ENCODE measurements around the gene WWC2.

Gene WWC2

GRCh38 chr4:183173580-183174526 is 74.8 kb downstream of the WWC2 start:
- Histone ChIP-seq H3K27me3 (ENCODE audit: insufficient read depth, low read length) (no peaks in the 10 kb centered on the region), H3K36me3 (ENCODE audit: insufficient read depth, low read length) (no peaks in the 10 kb centered on the region), H3K9me3 (ENCODE audit: low read length) (no peaks in the 10 kb centered on the region), H3K4me3 (ENCODE audit: low read length) (no peak overlapping the region), H3K4me1 (ENCODE audit: insufficient read depth, low read length) (peaks cover 14% of the 10 kb centered on the region), H2AFZ (ENCODE audit: low read depth, low read length) (no peak overlapping the region)

GRCh38 chr4:183175631-183176232 is 76.7 kb downstream of the WWC2 start:
- no peaks in the 10 kb centered on the region for H3K27me3 ChIP-seq (ENCODE audit: insufficient read depth, low read length)
- H3K9me3 ChIP-seq (ENCODE audit: low read length): no peaks in the 10 kb centered on the region
- peaks cover 14% of the 10 kb centered on the region for H3K4me1 ChIP-seq (ENCODE audit: insufficient read depth, low read length)
- no peak overlapping the region for H3K4me3 ChIP-seq (ENCODE audit: low read length)
- H2AFZ ChIP-seq (ENCODE audit: low read depth, low read length): no peak overlapping the region
- H3K36me3 ChIP-seq (ENCODE audit: insufficient read depth, low read length): no peaks in the 10 kb centered on the region

DNA sequence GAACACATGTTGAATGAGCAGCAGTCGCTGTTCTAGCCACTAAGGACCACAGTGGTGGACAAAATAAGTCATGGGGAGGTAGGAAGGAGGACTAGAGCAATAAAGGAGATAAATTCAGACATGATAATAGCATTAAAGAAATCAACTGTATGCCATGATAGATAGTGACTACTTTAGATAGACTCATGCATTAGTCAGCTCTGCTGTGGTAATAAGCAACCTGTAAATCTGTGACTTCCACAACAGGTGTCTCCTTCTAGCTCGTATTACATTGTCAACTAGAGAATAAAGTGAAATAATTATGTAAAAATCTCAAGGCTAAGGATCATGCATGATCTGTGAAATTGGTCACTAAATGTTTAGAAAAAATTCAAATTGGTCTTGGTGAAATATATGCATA is 77.9 kb downstream of the WWC2 start:
- Histone ChIP-seq H3K4me1 (ENCODE audit: insufficient read depth, low read length) (peaks cover 14% of the 10 kb centered on the region), H2AFZ (ENCODE audit: low read depth, low read length) (no peak overlapping the region), H3K4me3 (ENCODE audit: low read length) (no peak overlapping the region), H3K36me3 (ENCODE audit: insufficient read depth, low read length) (no peaks in the 10 kb centered on the region), H3K9me3 (ENCODE audit: low read length) (no peaks in the 10 kb centered on the region), H3K27me3 (ENCODE audit: insufficient read depth, low read length) (no peaks in the 10 kb centered on the region)

DNA sequence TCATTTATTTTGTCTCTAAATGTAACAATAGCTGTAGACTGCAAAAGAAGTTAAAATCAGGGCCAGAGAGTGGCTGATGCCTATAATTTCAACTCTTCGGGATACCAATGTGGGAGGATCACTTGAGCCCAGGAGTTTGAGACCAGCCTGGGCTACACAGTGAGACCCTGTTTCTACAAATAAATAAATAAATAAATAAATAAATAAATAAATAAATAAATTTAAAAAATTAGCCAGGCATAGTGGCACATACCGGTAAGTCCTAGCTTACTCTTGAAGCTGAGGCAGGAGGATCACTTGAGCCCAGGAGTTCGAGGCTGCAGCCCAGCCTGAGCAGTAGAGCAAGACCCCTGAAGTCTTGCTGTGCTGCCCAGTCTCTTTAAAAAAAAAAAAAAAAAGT is 79.1 kb downstream of the WWC2 start:
- H3K36me3 ChIP-seq (ENCODE audit: insufficient read depth, low read length): no peaks in the 10 kb centered on the region
- no peaks in the 10 kb centered on the region for H3K9me3 ChIP-seq (ENCODE audit: low read length)
- no peaks in the 10 kb centered on the region for H3K27me3 ChIP-seq (ENCODE audit: insufficient read depth, low read length)
- H3K4me3 ChIP-seq (ENCODE audit: low read length): no peak overlapping the region
- no peak overlapping the region for H2AFZ ChIP-seq (ENCODE audit: low read depth, low read length)
- peaks cover 16% of the 10 kb centered on the region for H3K4me1 ChIP-seq (ENCODE audit: insufficient read depth, low read length)

DNA sequence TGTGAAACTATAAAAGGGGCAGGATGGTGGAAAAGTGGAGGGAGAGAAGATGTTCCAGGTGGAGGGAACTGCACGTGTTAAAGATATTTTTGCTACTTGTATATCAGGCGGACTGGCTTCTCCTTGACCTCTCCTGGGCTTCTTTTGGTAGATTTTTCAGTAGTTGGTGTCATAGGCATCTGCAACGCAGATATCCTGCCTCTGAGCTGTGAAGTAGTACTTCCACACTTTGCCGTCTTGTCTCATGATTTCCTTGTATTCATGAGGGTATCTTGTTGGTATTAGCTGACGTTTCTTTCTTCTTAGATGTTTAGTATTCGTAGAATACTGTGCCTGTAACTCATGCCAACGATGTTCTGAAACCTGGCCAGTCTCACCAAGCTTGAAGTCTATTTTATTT is 81.0 kb downstream of the WWC2 start:
- H3K4me3 ChIP-seq (ENCODE audit: low read length): no peak overlapping the region
- H3K9me3 ChIP-seq (ENCODE audit: low read length): no peaks in the 10 kb centered on the region
- H2AFZ ChIP-seq (ENCODE audit: low read depth, low read length): no peak overlapping the region
- peaks cover 10% of the 10 kb centered on the region for H3K4me1 ChIP-seq (ENCODE audit: insufficient read depth, low read length)
- no peaks in the 10 kb centered on the region for H3K36me3 ChIP-seq (ENCODE audit: insufficient read depth, low read length)
- H3K27me3 ChIP-seq (ENCODE audit: insufficient read depth, low read length): no peaks in the 10 kb centered on the region

GRCh38 chr4:183180621-183181020 is 81.6 kb downstream of the WWC2 start:
- no peak overlapping the region for H2AFZ ChIP-seq (ENCODE audit: low read depth, low read length)
- no peaks in the 10 kb centered on the region for H3K9me3 ChIP-seq (ENCODE audit: low read length)
- H3K27me3 ChIP-seq (ENCODE audit: insufficient read depth, low read length): no peaks in the 10 kb centered on the region
- peaks cover 10% of the 10 kb centered on the region for H3K4me1 ChIP-seq (ENCODE audit: insufficient read depth, low read length)
- no peaks in the 10 kb centered on the region for H3K36me3 ChIP-seq (ENCODE audit: insufficient read depth, low read length)
- no peak overlapping the region for H3K4me3 ChIP-seq (ENCODE audit: low read length)

GRCh38 chr4:183181081-183181480 is 82.0 kb downstream of the WWC2 start:
- Histone ChIP-seq H3K27me3 (ENCODE audit: insufficient read depth, low read length) (no peaks in the 10 kb centered on the region), H3K36me3 (ENCODE audit: insufficient read depth, low read length) (no peaks in the 10 kb centered on the region), H3K4me1 (ENCODE audit: insufficient read depth, low read length) (peaks cover 6% of the 10 kb centered on the region), H3K4me3 (ENCODE audit: low read length) (no peak overlapping the region), H3K9me3 (ENCODE audit: low read length) (no peaks in the 10 kb centered on the region), H2AFZ (ENCODE audit: low read depth, low read length) (no peak overlapping the region)

DNA sequence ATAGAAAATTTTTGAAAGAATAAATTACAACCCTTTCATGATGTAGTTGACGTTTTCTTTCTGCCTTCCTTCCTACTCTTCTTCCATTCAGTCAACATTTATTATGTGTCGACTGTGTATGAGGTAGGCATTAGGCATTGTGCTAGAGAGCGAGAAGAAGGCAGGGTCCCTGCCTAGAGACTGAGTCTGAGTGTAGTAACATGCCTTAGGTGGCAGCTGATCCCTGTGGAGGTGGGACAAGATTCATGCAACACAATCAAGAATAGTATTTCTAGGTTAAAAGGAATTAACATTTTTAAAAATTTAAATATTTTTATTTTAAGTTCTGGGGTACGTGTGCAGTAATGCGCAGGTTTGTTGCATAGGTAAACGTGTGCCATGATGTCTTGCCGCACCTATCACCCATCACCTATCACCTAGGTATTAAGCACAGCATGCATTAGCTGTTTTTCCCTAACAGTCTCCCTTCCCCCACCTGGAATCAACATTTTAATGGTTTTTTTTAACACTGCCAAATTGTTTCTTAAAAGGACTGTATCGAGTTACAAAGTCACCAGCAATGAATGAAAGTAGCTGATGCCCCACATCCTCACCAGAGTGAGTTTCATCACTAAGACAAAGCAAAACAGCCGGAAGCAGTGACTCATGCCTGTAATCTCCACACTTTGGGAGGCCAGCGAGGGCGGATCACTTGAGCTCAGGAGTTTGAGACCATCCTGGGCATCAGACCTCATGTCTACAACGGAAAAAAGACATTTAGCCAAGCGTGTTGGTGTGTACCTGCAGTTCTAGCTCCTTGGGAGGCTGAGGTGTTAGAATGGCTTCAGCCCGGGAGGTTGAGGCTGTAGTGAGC is 84.0 kb downstream of the WWC2 start:
- H3K4me3 ChIP-seq (ENCODE audit: low read length): no peak overlapping the region

GRCh38 chr4:183183906-183184535 is 85.0 kb downstream of the WWC2 start:
- Histone ChIP-seq H3K4me3 (ENCODE audit: low read length) (no peak overlapping the region), H3K36me3 (ENCODE audit: insufficient read depth, low read length) (no peaks in the 10 kb centered on the region), H3K9me3 (ENCODE audit: low read length) (no peaks in the 10 kb centered on the region)

More for the DNA sequence above, 84.0 kb downstream of the WWC2 start:
- H3K27me3 ChIP-seq (ENCODE audit: insufficient read depth, low read length): no peaks in the 10 kb centered on the region
- H2AFZ ChIP-seq (ENCODE audit: low read depth, low read length): no peak overlapping the region
- peaks cover 5% of the 10 kb centered on the region for H3K4me1 ChIP-seq (ENCODE audit: insufficient read depth, low read length)
- no peaks in the 10 kb centered on the region for H3K36me3 ChIP-seq (ENCODE audit: insufficient read depth, low read length)
- H3K9me3 ChIP-seq (ENCODE audit: low read length): no peaks in the 10 kb centered on the region

DNA sequence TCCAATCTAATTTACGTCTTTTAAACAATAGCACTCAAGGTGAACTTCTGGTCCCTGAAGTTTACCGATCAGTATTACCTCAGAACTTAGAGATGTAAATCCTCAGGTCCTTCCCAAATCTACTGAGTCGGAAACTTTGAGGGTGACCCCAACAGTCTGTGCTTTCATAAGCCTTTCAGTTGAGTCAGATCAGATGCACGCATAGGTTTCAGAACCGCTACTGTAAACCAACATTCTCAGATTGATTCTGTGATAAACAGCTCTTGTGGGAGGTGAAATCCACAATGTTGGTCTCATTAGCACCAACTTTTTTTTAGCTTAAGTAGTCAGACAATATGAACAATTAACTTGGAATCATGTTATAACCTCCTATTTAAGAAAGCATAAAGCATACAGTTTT is 86.0 kb downstream of the WWC2 start:
- no peaks in the 10 kb centered on the region for H3K36me3 ChIP-seq (ENCODE audit: insufficient read depth, low read length)
- peaks cover 11% of the 10 kb centered on the region for H3K4me1 ChIP-seq (ENCODE audit: insufficient read depth, low read length)
- no peaks in the 10 kb centered on the region for H3K27me3 ChIP-seq (ENCODE audit: insufficient read depth, low read length)
- no peak overlapping the region for H3K4me3 ChIP-seq (ENCODE audit: low read length)
- no peak overlapping the region for H2AFZ ChIP-seq (ENCODE audit: low read depth, low read length)
- no peaks in the 10 kb centered on the region for H3K9me3 ChIP-seq (ENCODE audit: low read length)

More at GRCh38 chr4:183183906-183184535, 85.0 kb downstream of the WWC2 start:
- Histone ChIP-seq H3K27me3 (ENCODE audit: insufficient read depth, low read length) (no peaks in the 10 kb centered on the region), H3K4me1 (ENCODE audit: insufficient read depth, low read length) (peaks cover 5% of the 10 kb centered on the region), H2AFZ (ENCODE audit: low read depth, low read length) (no peak overlapping the region)

GRCh38 chr4:183185559-183185958 is 86.5 kb downstream of the WWC2 start:
- no peaks in the 10 kb centered on the region for H3K9me3 ChIP-seq (ENCODE audit: low read length)
- no peak overlapping the region for H2AFZ ChIP-seq (ENCODE audit: low read depth, low read length)
- no peaks in the 10 kb centered on the region for H3K27me3 ChIP-seq (ENCODE audit: insufficient read depth, low read length)
- H3K4me3 ChIP-seq (ENCODE audit: low read length): no peak overlapping the region
- no peaks in the 10 kb centered on the region for H3K36me3 ChIP-seq (ENCODE audit: insufficient read depth, low read length)
- peaks cover 11% of the 10 kb centered on the region for H3K4me1 ChIP-seq (ENCODE audit: insufficient read depth, low read length)

DNA sequence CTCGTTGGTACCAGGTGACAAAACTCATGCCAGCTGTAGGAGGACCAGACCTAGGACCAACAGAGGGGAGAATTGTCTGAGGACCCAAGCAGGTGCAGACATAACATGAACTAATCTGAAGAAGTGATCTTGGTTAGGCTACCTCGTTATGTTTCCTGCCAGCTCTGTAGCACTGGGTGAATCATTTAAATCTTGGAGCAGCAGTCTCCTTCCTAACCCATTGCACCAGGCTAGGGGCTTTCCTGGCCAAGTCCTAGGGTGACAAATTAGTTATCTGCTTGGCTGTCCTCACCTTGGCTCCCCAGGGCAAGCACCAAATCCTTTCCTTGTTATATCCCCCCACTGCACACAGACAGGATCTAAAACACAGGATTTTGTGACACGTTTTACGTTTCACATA is 87.8 kb downstream of the WWC2 start:
- Histone ChIP-seq H3K36me3 (ENCODE audit: insufficient read depth, low read length) (no peaks in the 10 kb centered on the region), H3K27me3 (ENCODE audit: insufficient read depth, low read length) (no peaks in the 10 kb centered on the region), H2AFZ (ENCODE audit: low read depth, low read length) (no peak overlapping the region), H3K4me3 (ENCODE audit: low read length) (no peak overlapping the region), H3K9me3 (ENCODE audit: low read length) (no peaks in the 10 kb centered on the region), H3K4me1 (ENCODE audit: insufficient read depth, low read length) (peaks cover 11% of the 10 kb centered on the region)
